C4-2B (cell line): ENCODE measurements around the gene BSG.
A peak's percentile ranks its signal among the peaks of the same experiment; 100 is the strongest.

Source experiments
- H3K27ac ChIP-seq: fragments of 450-650 bp; 2 replicates; pipeline ENCODE4 v1.5.1; 2017
- CTCF ChIP-seq: fragments of 450-650 bp; conservative IDR thresholded peaks from 2 replicates; pipeline ENCODE4 v1.5.1; 2017; ENCODE audit warnings: mild to moderate bottlenecking
- ZFX ChIP-seq: fragments of 450-650 bp; IDR thresholded peaks from 2 replicates; pipeline ENCODE4 v1.6.1; 2017

Gene BSG

DNA sequence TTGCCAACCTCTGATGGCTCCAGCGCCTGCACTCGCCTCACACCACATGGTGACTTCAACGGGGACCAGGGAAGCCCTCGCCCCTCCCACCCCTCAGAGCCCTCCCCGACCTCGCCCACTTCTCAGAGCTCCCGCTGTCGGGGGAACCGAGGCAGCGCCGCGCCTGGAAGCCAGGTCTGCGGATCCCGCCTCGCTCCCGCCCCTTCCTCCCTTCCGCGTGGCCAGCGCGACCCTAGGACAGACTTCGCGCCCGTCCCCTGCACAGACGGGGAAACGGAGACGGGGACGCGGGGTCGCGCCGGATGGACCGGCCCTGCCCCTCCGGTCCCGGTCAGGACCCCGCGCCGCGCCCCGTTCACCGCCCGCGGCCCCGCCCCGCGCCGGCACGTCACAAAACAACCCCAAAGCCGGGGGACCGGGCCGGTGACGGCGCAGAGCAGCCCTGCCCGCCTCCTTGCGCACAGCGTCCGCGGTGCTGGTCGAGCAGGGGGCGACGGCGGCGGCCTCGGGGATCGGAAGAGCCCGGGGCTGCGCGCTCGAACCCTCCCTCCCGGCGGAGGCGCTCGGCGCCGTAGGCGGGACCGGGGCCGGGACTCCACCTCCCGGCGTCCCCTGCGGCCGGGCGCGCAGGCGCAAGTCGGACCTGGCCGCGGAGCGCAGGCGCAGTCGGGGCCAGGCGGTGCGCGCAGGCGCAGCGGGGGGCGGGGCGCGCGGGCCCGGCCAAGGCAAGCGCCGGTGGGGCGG, 41.2 kb upstream of the BSG start:
- TF ChIP-seq ZFX = no peak; the same call in 1 of the 2 replicates
- no peak; the same call in 1 of the 2 replicates for TF ChIP-seq CTCF
- H3K27ac ChIP-seq = peak overlapping the region; percentile 84

DNA sequence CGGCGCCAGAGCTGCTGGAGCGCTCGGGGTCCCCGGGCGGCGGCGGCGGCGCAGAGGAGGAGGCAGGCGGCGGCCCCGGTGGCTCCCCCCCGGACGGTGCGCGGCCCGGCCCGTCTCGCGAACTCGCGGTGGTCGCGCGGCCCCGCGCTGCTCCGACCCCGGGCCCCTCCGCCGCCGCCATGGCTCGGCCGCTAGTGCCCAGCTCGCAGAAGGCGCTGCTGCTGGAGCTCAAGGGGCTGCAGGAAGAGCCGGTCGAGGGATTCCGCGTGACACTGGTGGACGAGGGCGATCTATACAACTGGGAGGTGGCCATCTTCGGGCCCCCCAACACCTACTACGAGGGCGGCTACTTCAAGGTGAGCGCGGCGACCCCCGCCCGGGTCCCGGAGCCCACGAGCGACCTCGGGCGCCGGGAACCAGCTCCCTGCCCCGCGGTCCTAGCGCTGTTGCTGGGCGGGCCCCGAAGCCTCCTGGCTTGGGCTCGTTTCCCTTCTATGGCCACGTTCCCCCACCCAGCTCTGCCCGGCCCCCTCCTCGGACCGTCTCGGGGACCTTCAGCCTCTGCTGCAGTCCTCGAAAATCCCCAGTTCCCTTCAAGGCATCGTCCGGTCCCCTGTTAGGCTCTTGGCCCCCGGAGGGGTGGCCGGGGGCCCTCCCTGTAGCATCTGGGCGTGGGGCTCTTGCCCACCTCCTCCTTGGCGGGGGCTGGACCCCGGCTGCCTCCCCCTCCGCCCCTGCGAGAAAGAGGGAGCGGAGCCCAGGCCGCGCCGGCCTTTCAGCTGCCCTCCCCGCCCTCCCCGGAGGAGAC, 40.4 kb upstream of the BSG start, which contains the start of gene CDC34:
CDC34 (plus strand) TSS at position 8 of the 808 bp plus-strand sequence; CDS start at position 180, 172 bp downstream.
- H3K27ac ChIP-seq = peak within 1 kb of the TSS; percentile 84

DNA sequence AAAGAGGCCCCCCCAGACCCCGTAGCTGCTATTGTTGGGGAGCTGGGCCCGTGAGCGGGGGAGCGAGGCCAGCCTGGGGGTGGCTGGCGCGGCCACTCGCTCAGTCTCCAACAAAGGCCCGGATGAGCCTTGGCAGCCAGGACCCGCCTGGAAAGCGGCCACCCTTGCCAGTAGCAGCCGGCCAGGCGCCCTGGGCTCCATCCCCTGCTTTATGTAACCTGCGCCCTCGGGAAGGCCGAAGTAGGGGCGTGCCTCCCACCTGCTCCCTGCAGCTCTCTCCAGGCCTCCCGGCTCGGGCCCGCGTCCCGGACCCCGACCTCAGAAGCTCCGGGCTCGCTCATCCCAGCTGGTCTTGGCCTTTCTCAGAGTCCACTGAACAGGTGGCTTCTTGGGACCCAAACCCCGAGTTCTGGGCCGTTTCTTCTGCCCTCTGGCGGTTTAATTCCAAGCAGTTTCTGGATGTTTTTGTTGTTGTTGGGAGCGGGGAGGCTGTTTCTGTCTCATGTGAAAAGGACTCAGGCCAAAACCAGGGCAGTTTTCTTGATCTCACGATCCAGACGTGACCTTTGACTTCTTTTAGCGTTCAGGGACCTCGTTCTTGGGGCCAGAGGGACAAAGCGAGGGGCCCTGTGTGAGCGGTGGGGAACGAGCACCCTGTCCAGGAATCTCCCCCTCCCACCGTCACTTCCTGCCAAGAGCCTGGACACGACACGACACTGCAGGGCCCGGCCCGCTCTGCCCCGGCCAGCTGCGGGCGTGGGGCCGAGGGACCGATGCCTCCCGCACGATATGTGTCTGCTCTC, 39.6 kb upstream of the BSG start:
- H3K27ac ChIP-seq = peak overlapping the region; percentile 84
- TF ChIP-seq ZFX (peak; percentile 31; the same call in 1 of the 2 replicates), CTCF (peak; percentile 76)

More for the DNA sequence above, 40.4 kb upstream of the BSG start, which contains the start of gene CDC34:
- TF ChIP-seq CTCF (no peak), ZFX (peak; percentile 35)

DNA sequence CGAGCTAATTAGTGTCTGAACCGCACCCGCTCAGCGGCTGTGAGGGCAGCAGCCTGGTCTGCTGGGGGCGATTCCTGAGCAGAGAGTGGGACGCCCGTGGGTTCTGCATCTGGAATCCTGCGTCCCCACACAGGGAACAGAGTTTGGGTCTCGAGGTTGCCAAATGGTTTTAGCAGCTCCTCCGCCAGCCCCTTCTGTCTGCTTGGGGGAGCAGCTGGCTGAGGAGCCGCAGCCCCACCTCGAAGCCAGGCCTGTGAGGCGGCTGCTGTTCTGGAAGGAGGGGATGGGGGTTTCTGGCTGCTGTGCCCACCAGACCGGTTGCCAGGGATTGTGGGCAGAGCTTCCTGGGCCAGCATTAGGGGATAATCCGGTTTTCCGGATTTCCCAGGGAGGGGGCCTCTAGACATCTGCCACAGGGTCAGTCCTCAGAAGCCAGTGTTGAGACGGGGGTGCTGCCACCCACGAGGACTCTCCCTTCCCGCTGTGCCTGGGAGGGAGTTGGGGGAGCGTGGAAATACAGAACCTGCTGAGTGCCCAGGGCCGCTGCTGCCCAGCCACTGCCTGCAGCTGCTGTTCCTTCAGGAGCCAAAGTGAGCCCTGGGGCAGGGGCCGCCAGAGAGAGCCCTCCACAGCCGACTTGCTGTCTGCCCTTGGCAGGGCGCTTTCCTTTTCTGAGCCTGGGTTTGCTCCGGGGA, 38.9 kb upstream of the BSG start:
- H3K27ac ChIP-seq = peak overlapping the region; percentile 84
- TF ChIP-seq CTCF = no peak
- no peak for TF ChIP-seq ZFX

DNA sequence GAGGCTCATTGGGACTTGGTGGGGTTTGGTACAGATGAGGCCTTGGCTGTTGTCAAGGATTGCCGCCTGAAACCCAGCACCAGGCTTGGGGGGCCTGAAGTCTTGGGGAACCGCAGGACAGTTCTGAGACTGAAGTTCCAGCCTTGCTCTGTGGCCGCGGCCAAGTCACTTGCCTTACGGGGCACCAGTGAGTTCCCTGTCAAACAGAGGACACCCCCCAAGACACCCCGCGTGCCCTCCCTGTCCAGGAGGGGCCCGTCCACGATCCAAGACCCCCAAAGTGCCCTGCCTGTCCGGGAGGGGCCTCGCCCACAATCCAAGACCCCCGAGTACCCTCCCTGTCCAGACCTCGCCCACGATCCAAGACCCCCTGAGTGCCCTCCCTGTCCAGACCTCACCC, 38.3 kb upstream of the BSG start:
- TF ChIP-seq CTCF (no peak), ZFX (no peak)
- H3K27ac ChIP-seq = peak overlapping the region; percentile 84

GRCh38 chr19:535017-535835, 37.2 kb upstream of the BSG start:
- TF ChIP-seq ZFX (no peak; the same call in 1 of the 2 replicates), CTCF (no peak)
- H3K27ac ChIP-seq = peak overlapping the region; percentile 68
